NCI-H446 (cell line): ENCODE measurements around the gene ANAPC15.

Experiments used
- DNase-seq, 2 experiments: peaks; one replicate each; lab custom pipeline; 2025; lab: John Stamatoyannopoulos, UW

ANAPC15 gene

GRCh38 chr11:72125956-72126355 lies 13.5 kb upstream of the ANAPC15 start:
- no peak for DNase-seq

DNA sequence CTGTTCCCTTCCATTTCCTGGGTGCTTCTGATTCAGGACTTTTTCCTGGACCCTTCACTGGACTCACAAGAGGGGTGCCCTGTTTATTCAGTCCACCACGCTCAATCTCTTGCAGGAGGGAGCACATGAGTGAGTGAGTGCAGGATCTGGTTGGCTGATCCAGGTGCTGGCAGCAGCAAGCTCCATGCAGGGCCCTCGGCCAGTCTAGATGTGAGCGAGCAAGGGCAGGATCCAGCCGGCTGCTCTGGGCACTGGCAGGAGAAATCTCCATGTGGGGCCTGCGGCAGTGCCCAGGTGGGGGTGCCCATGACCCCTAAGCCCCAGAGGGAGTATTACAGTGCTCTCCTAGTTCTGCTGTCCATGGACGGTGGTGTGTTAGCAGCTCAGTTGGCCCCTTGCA lies 11.6 kb upstream of the ANAPC15 start:
- DNase-seq: no peak

DNA sequence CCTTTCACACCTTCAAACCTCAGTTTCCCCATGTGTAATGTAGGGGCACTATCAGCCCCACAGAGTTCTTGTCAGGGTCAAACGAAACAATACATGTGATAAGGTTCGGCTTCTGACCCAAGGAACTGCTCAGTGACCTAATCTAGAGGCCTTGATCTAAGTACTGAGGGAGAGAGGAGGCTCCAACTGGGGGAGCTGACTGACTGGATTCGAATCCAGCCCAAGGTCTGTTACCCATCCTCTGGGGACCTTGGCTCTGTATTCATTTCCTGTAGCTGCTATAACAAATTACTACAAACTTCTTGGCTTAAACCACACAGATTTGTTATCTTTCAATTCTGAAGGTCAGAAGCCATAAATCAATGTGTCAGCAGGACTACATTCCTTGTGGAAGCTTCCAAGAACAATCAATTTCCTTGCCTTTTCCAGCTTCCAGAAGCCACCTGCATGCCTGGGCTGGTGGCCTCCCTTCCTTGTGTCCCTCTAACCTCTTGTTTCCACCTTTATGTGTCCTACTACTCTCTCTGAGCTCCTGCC lies 10.7 kb upstream of the ANAPC15 start:
- DNase-seq: no peak

DNA sequence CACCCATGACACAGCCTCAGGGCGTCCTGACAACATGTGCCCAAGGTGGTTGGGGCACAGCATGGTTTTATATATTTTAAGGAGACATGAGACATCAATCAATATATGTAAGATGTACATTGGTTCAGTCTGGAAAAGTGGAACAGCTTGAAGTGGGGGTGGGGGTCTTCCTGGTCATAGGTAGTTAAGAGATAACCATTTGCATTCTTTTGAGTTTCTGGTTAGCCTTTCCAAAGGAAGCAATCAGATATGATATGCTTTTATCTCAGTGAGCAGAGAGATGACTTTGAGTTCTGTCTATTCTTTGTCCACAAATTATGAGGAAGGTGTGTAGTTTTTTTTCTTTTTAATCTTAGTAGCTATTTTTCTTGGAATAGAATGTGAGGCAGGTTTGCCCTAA lies 10.1 kb upstream of the ANAPC15 start:
- no peak for DNase-seq

GRCh38 chr11:72120930-72121329 lies 8.4 kb upstream of the ANAPC15 start:
- no peak for DNase-seq

- no peak for DNase-seq
These were observed 6.7 kb upstream of the ANAPC15 start for GRCh38 chr11:72119198-72119597.

DNA sequence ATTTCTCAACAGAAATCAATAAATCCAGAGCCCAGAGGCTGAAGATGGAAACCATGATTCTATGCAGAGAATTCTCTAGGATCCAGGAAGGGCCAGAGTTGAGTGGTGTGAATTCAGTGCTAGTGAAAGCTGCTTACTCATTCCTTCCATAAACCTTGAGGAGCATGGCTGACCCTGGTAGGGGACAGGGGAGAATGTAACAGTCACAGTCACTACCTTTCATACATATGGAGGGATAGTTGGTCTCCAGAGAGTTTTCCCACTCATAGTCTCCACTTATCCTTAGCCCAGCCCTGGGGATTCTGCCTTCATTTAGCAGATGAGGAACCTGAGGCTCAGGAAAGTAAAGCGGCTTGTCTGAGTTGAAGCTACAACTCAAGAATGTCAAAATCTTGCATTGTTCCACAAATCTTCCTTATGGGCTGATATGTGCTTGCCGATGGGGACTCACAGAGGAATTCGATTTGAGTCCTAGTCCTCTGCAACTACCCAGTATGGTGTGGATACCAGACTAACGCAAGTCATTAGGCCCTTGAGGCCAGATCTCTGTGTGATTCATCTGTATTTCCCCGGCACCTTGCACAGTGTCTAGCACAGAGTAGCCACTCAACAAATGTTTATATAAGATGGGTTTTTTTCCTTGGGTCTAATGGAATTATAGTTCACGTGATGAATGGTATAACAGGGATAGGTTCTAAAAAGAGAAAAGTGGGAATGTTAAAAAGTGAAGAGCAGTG lies 3.7 kb upstream of the ANAPC15 start:
- DNase-seq: no peak

DNA sequence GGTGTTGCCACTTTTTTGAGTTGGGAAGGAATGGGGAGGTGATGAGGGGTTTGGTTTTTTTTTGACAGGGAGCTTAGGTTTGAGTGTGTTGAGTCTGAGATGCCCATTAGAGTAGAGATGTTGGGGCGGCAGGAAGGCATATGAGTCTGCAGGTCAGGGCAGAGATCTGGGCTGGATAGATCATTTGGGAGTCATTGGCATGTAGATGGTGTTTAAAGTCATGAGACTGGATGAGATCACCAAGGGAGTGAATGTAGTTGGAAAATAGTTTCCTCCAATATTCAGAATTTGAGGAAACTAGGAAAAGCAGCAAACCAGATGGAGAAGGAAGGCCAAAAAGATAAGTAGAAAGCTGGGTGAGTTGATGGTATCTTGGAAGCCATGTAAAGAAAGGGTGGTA lies 2.1 kb upstream of the ANAPC15 start:
- DNase-seq: no peak

DNA sequence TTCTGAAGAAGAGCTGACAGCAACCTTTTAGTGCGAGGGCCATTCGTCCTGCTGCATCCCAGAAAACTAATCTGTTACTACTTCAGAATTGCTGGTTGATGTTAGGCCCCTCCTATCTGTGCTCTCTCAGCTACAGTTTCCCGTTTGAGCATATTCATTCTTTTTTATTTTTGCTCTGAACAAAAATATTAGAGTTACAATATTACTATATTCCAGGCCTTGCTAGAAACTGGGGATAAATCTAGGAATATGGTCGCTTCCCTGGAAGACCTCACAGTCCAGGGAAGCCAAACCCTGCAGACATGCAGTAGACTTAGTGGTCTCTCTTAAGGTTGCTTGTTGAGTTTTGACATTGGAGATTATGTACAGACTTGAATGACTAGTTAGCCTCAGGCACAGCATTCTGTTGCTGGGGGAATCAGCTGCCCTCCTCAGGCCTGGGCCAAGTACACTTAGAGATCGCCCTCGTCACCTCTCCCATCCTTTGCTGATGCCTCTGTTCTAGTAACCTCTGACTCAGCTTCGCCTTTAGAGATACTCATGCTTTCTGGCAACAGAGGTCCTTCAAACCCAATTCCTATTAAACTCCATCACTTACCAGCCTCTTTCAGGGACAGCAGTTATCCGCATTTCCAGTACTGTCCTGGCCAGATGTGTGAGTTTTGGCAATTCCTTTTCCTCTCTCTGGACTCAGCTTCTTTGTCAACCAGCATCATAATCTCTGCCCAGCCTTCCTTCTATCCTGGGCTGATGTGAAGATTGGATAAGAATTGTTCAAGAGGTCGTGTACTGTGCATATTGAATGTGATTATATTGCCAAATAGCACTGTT lies 698 bp upstream of the ANAPC15 start:
- DNase-seq: no peak

DNA sequence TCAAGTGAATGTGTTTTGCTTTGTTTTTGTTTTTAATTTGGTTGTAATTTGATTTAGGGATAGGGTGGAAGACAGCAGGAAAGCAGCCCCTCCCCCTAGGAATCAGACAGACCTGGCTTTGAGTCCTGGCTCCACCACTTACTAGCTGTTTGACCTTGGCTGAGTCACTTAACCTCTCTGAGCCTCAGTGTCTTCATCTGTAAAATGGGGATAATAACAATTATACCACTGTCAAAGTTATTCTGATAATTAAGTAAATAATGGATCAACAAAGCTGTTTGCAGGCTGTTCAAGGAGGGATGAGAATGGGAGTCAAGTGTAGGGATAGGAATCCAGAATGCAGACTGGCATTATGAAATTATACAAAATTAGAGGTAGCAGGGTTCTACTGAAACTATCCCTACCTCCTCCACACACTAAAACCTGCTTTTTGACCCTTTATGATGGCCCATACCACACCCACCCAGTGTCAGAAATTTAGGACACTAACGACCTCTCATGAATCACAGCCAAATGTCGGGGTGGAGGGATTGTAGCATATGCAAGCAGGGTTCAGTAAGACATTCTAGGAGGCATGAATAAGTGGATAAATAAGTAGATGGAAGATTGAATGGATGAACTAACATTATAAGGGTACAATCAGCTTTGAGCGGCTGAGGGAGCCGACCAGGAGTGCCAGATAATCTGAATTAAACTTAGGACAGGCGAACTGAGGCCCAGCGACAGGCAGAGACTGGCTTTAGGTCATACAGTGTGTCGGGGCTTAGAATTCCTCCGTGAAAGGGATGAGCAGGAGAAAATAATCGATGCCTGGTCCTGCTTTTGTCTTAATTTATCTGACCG lies 974 bp downstream of the ANAPC15 start:
- no peak for DNase-seq

GRCh38 chr11:72105888-72106287 lies 6.6 kb downstream of the ANAPC15 start, which contains the start of gene TOMT:
TOMT (plus strand) TSS chr11:72105924; CDS start chr11:72105952, 28 bp downstream.
- DNase-seq: no peak

DNA sequence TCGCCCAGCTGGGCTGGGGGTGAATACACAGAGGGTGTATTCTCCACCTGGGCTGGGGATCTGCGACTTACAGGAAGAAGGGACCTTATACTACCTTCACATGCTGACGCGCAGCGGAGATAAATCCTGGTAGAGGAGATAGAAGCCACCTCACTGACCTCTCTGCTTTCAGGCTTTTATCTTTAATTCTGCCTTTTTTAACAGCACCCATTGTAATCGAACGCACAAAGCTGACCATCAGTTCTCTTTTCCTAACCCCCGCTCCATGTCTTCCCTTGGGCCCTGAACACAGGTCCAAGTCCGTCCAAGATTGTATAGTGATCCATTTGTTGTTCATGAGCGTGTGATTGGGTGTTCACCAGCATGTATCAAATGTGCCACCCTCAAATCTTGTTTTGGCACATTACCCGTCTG lies 8.7 kb downstream of the ANAPC15 start:
- DNase-seq: no peak

DNA sequence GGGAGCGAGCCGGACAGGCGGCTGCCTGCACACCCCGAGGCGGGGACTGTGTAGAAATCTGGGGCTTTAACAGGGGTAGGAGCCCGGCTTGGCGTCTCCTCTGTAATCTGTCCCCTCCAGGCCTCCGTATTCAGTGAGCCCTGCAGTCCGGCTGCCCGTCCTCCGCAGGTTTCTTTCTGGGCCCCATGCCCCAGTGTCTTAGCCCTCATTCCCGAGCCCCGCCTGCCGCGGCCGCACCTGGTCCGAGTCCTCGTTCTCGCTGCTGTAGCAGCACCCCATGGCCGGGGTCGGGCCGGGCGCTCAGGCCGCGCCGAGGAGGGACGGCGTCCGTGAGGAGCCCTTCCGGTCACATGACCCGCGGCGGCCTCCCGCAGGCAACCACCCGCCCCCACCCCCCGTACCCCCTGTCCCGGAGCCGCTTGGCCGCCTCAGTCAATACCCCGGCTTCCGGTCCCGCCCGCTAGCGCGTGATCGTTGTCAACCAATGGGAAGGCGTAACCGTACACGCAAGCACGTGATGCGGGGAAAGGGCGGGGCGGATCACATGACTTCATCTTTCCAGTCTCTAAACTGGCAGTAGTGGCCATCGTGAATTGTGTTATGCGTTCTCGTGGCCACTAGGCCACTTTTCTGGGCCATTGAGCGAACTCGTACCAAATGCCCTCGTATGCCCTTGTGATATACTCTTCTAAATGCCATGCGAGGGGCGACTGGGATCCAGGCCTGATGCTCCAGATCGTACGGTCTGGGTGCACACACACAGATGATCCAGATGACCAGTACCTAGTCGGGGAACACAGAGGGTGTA lies 9.3 kb downstream of the ANAPC15 start, which contains the start of gene LAMTOR1:
LAMTOR1 (minus strand) TSS at position 352 of the 808 bp plus-strand sequence; CDS start at position 279, 73 bp downstream.
- DNase-seq: peak; percentile 97 to 99

DNA sequence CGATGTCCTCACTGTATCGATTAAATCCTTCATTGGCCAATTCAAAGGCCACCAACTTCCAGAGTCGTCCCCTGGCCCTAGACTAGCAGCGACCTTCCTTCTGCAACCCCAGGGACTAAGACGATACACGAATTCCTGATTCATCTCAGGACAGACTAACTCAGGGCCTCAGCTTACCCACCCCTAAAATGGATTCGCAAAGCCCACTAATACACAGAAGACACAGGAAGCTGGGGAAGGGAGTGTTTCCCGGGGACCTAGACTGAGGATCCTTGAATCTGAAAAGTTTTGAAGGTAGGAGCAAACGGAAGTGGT lies 9.9 kb downstream of the ANAPC15 start:
- no peak for DNase-seq

GRCh38 chr11:72102162-72102561 lies 10.3 kb downstream of the ANAPC15 start:
- no peak for DNase-seq

GRCh38 chr11:72100462-72100861 lies 12.0 kb downstream of the ANAPC15 start:
- DNase-seq: no peak

GRCh38 chr11:72100009-72100408 lies 12.5 kb downstream of the ANAPC15 start:
- DNase-seq: no peak

GRCh38 chr11:72098741-72099140 lies 13.8 kb downstream of the ANAPC15 start:
- no peak for DNase-seq

DNA sequence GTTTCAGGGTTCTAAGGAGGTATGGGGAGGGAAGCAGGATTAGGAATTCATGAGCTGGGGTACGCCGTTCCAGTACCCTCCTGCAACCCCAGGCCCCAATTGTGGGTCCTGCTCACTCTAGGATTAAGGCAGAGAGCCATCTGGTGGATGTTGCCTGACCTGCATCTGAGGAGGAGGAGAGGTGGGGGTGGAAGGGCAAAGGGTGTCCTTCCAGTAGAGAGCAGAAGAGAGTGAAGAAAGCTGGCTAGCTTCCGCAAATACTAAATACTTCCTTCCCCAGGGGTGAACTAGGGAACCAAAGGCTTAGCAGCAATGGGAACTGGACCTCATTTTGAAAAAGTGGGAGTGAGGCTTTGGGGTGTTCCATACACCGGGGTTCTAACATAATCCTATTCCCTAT lies 21.2 kb downstream of the ANAPC15 start:
- peak; percentile 53 to 72 for DNase-seq

DNA sequence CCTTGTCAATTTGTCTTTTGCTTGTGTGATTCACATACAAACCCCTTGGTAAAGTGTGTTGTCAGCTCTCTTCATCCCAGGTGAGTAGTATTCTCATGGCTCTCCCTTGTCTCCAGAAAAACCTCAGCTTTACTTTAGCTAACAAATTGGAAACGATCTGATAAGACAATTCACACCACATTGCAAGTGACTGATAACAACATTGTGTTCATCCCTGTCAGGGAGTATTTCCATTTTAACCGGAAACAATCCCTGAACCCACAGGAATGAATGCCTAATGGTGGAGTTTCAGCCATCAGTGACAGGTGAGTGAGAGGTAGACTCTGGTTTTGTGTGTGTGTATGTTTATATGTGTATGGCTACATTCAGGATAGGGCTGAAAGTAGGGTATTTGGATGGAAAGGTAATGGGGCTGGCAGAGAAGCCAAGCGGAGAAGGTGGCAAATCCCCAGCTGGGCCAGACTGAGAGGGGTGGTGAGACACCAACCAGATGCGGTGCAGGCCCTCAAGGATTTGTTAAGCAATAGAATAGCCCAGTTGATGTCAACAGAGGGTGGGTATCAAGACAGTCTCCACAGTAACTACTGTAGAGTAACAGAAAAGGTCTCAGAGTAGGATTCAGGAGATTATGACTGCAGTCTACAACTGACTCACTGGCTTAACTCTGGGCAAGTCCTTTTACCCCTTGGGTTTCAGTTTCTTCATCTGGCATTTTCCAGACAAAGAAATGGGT lies 24.3 kb downstream of the ANAPC15 start:
- DNase-seq: no peak
